HK-2 (cell line): ENCODE measurements around the gene CNOT11.
A peak's percentile ranks its signal among the peaks of the same experiment; 100 is the strongest.
"Not testable (repeated sequence)": the region's sequence is repeated elsewhere in the genome, so short reads cannot be mapped to it uniquely, and the experiment has no call there.

Source experiments
- DNase-seq: peaks from one replicate; pipeline ENCODE4 v3.0.0-alpha.2; 2018; ENCODE audit not compliant: unreplicated experiment

Gene CNOT11

GRCh38 chr2:101252408-101253012 is at the start of gene CNOT11:
Gene CNOT11, plus strand, starts transcription at chr2:101252886. Its CDS starts 79 bp downstream, at chr2:101252965.
- DNase-seq = peak; percentile 99

GRCh38 chr2:101204400-101205115 is 48.1 kb upstream of the CNOT11 start:
- DNase-seq = no peak

- peak; percentile 54 for DNase-seq
These were observed 46.9 kb upstream of the CNOT11 start for GRCh38 chr2:101205521-101206479.

- no peak for DNase-seq
These were observed 43.9 kb upstream of the CNOT11 start for GRCh38 chr2:101208830-101209229.

DNA sequence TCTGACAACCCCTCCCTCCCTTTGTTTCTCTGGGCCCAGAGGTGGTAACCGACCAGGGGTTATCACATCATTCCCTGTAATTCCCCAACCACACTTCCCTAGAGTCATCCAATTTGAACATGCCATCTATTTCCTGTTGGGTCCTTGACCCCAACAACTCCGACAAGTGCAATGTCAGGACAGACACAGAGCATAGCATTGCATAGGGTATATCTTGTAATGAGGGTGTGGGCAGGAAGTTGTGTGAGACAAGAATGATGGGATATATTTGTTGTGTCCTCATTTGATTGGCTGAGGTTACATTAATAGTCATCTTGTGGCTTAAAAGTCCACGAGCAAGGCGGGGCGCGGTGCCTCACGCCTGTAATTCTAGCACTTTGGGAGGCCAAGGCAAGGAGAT is 33.4 kb upstream of the CNOT11 start:
- DNase-seq = no peak

GRCh38 chr2:101220091-101220490 is 32.6 kb upstream of the CNOT11 start:
- DNase-seq = not testable (repeated sequence)

DNA sequence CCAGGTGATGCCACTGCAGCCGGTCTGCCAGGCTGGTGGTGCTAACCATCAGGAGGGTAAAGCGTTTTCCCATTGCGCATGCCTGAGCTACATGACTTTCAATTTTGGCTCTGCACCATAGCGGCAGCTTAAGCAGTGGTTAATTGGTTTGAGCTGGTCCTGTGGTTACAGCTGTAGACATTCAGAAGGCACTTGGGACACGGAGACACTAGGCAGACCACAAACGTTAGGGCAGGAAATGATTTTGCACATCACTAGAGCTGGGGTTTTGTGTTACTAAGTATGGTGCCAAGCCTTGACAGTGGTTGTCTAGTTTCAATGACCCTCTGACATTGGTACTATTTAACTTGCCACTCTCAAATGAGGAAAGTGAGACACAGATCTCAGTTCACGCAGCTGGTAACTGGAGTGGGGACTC is 28.9 kb upstream of the CNOT11 start:
- DNase-seq = peak; percentile 38

DNA sequence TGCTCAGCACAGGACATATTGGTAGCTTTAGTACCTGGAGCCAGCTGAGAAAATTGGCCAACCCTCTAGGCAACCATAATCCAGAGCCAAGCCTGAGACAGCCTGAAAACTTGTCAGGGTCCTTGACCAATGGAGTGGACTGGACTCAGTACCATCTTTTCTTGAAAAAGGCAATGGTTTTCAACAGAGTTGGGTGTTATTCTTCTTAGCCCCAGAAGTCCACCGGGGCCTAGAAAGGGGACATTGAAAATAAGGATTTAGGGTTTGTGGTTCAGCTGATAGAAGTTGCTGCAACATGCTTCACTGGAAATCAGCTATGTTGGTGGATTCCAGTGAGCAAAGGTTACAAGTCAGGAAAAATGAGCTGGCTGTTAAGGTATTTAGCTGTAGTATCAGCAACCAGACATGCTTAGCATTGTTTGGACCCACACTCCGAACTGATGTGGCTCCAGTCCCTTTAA is 22.1 kb upstream of the CNOT11 start:
- no peak for DNase-seq

DNA sequence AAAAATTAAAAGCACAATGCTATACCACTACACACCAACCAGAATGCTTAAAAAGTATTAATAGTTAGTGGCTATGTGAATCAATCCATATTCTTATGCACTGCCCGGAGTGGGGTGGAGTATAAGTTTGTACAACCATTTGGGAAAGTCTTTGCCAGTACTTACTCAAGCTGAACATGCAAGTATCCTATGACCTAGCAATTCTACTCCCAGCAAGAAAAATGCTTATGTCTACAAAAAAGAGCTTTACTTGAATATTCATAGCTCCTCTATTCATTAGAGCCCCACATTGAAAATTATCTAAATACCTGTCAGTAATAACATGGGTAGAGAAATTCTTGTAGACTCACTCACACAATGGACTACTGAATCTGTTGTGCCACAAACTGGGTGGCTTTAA is 21.4 kb upstream of the CNOT11 start:
- DNase-seq = no peak

DNA sequence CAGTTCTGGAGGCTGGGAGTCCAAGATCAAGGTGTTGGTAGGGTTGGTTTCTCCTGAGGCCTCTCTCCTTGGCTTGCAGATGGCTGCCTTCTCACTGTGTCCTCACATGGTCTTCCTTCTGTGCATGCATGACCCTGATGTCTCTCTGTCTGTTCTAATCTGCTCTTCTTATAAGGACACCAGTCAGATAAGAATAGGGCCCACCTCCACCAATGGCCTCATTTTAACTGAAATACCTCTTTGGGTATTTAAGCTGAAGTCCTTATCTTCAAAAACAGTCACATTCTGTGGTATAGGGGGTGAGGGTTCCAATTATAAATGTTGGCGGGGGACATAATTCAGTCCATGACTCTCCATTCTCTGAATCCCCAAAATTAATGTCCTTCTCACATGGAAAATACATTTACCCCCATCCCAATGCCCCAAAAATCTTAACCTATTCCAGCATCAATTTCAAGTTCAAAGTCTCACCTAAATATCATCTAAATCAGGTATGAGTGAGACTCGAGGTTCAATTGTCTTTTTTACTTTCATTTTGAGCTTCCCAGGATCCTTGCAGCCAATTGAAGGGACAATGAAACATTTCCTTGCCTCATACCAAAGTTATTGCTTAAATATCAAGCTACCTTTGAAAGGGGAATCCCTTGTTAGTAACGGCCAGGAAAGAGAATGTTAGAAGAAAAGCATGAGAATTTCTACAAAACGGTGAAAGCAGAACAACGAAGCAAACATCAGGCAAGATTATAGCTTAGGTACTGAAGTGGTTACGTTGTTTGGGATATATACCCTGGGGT is 20.6 kb upstream of the CNOT11 start:
- no peak for DNase-seq

GRCh38 chr2:101232770-101233169 is 19.9 kb upstream of the CNOT11 start:
- no peak for DNase-seq

- no peak for DNase-seq
These were observed 18.3 kb upstream of the CNOT11 start for GRCh38 chr2:101234169-101234938.

DNA sequence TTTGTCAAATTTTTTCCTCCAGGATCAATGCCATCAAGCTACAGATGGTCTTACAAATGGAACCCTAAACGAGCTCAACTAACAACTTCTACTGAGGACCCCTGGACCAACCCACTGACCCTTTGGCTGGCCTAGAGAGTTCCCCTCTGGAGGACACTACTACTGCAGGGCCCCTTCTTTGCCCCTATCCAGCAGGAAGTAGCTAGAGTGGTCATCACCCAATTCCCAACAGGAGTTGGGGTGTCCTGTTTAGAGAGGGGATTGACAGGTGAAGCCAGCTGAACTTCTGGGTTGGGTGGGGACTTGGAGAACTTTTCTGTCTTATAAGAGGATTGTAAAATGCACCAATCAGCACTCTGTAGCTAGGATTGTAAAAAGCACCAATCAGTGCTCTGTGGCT is 16.7 kb upstream of the CNOT11 start:
- DNase-seq = not testable (repeated sequence)

DNA sequence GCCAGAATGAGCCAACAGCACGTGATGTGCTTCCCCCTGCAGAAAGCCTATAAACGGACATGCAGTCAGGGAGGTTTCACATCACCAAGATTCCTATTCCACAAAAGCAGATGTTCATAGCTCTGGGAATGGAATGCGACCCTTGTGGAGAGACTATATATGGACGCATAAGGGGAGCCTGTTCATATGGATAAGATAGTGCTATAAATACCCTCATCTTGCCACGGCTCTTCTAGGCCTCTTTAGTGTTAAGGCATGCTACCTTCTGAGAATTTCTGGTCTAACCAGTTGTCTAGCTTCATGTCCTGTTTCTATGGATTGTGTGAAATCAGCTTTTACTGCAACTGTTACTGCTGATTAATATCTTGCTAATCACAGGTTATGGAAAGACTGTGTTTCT is 14.7 kb upstream of the CNOT11 start:
- not testable (repeated sequence) for DNase-seq

GRCh38 chr2:101238930-101239759 is 13.5 kb upstream of the CNOT11 start:
- peak; percentile 64 for DNase-seq

DNA sequence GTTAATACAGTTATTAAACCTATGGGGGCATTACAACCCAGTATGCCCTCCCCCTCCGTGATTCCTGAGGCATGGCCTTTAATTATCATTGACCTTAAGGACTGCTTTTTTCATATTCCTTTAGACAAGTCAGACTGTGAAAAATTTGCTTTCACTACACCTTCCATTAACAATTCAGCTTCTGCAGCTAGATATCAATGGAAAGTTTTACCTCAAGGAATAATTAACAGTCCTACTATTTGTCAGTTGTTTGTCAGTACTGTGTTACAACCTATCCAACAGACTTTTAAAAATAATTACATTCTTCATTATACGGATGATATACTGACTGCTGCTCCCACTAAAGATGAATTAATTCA is 12.9 kb upstream of the CNOT11 start:
- DNase-seq = not testable (repeated sequence)

DNA sequence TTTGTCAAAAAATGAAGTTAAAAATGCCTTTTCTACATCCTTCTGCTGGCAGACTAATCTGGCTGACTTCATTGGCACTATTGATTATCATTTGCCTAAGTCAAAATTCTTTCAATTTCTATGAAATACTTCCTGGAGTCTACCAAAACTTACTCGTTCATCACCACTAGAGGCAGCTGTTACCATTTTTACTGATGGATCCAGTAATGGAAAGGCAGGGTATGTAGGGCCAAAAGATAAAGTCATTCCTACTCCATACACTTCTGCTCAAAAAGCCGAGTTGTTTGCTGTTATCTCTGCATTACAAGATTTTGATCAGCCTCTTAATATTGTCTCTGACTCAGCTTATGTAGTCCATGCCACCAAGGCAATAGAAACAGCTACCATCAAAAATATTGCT is 12.0 kb upstream of the CNOT11 start:
- DNase-seq = not testable (repeated sequence)

- DNase-seq = no peak
These were observed 11.5 kb upstream of the CNOT11 start for GRCh38 chr2:101241158-101241557.

GRCh38 chr2:101244373-101244772 is 8.3 kb upstream of the CNOT11 start:
- not testable (repeated sequence) for DNase-seq

- DNase-seq = not testable (repeated sequence)
These were observed 7.8 kb upstream of the CNOT11 start for GRCh38 chr2:101244899-101245298.
